Activated CD4-positive, alpha-beta T cell treated with anti-CD3 and anti-CD28 coated beads, Interleukin-2, amount 50 U/mL, for 1 hour (primary cell): ENCODE measurements around the gene GSG1L.
"Not testable (repeated sequence)": the region's sequence is repeated elsewhere in the genome, so short reads cannot be mapped to it uniquely, and the experiment has no call there.

Experiments
- DNase-seq: peaks from one replicate; pipeline ENCODE4 v3.0.0-alpha.2; 2020

The GSG1L gene

DNA sequence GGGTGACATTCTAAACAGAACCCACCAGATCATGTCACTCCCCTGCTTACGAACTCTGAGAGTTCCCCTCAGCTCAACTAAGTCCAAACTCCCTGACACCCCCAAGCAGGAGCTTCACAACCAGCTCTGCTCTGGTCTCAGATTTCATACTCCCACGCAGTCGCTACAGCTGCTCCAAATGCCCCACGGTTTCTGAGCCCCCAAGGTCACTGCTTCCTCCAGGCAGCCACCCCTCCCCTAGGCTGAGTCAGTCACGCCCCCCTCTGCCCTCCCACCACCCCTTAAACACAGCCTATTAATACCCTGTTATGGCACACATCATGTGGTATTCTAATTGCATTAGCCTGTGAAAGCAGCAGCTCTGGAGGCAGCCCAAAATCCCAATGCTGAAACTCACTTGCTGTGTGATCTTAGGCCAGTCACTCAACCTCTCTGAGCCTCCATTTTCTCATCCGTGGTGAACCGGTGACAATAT lies 51.5 kb downstream of the GSG1L start:
- no peak for DNase-seq

DNA sequence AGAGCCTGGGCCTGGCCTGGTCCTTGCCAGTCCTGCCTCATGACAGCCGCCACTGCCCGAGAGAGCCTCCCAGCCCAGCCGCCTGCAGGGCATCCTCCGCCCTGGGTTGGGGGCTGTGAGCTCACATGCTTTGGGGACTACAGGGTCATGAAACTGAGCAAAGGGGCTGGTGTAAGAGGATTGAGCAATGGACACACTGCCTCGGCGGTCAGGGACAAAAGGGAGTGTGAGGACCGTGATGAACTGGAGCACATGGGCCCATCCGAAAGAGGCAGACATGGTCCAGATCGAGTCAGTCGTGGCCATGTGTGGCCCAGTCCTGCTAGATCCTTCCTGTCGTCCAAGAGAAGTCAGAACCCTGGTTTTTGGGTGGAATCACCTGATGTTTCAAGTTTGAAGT lies 52.3 kb downstream of the GSG1L start:
- DNase-seq: no peak

DNA sequence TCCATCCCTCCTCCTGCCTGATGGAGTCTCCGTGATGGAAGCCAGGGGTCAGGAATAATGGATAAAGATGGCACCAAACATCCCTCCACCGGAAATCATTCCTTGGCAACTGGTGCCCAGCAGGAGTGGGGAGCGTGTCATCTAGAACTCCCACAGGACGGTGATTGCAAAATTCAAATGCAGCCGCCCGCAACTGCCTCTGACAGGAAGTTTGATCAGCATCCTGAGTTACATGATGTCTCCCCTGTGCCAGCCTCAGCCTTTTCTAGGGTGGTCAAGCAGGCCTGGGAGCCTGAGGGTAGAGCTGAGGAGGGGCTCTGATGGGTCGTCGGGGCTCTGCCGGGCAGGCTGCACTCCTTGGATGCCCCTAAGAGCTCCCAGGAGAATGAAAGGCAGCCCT lies 52.8 kb downstream of the GSG1L start:
- DNase-seq: no peak

DNA sequence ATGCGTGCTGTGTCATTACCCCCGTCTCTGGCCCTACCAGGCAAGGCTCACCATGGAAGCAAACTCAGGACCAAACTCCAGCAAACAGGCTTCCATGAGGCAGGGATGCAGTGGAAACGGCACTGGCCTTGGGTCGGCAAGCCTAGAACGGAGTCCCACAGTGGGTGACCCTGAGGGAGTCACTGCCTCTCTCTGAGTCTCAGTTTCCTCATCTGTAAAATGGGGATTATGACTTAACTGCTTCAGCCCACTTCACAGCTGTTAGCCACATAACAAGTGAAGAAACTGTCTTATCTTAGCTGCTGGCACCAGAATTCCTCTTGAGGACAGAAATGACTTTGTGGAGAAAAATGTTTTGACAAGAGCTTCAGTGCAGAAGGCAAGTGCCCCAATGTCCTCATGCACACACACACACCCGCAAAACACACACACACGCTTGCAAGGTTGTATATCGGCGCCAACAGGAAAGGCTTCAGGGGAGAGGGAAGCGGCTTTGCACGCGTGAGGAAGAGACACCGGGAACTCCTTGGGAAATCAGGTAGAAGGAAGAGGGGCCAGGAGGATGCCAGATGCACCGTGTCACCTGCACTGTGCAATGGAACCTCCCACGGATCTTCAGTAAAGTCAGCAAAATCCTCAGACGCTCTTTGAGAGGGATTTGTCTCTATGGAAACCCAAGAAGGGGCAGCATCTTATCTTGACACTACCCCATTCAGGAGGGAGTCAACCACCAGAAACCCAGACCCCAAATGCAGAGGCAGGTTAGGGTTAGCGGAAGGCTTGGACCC lies 53.7 kb downstream of the GSG1L start:
- no peak for DNase-seq

DNA sequence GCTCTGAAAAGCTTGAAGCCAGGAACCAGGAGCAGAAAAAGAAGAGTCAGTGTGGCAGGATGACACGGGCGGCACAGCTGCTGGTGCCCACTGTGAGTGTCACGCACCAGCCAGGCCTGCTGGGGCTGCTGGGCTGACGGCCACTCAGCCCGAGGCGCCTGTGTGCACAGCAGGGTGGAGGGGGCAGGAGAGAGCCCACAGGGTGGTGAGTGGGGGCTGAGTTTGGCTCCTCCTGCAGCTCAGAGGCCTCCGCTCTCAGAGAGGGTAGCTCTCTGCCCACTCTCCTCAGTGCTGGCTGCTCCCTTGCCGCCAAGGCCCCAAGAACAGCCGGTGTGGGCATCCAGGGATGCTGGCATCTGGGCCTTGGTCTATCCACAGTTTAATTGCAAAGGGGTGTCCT lies 59.6 kb downstream of the GSG1L start:
- DNase-seq: no peak

DNA sequence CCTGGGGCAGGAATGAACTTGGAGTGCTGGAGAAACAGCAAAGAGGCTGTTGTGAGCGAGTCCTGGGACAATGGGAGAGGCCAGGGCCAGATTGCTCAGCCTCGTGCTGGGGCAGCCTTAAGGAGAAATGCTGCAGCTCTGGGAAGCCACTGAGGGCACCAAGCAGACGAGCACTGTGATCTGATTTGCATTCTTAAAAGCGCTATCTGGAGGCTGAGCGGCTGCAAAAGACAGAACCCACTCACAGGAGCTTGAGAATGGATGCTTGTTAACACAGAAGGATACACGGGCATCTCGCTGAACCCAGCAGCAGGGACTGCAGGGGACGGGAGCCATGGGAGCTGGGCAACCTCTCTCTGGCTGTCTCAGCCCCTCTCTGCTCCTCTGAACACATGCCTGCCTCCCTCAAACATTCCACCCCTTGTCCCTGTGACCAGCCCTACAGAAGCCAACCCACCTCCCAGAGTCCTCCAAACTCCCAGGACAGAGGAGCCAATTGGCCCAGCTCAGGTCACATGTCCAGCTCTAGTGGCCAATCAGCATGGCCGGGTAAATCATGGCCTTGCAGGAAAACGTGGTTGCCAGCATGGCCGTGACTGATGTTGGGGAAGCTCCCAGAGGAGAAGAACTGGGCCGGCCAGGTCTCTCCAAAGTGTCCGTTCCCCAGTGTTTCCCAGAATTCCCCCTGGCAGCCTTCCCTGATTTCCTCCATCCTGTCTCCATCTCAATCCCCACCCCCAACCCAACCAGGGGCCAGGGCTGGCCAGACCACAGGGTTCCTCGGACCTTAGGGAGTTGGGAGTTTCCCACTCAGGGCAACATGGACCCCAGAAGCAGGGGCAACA lies 60.3 kb downstream of the GSG1L start:
- DNase-seq: no peak

DNA sequence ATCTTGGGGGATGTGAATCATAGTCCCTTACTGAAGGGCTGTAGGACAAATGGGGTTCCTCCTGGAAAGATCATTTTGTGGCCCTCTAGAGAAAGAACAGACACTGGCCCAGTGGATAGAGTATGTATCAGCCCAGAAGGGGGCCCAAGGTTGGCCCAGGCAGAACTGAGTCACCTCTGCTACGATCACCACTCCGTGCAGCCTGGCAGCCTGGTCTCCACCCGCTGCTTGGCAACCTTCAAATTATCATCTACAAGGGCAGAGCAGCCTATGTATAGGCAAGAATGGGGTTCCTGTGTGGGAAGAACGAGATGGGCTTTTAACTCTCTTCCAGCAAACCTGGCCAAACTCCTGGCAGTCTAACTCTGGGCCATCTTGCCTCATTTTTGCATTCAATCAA lies 61.9 kb downstream of the GSG1L start:
- DNase-seq: no peak

DNA sequence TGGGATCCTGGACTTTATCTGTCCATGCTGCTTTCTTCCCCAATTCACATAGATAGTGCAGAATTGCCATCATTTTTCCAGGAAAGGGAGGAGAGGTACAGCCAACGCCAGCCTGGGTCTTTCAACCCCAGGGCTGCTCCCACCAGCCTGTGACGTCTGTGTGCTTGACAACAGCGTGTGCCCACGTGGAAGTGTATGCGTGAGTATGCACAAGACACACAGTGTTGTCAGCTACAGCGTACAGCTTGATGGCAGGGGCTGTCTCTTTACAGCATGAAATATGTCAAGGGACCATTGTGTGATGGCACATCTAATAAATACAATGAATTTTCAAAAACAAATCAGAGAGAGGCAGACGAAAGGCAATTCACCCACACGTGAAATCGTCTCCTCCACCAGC lies 62.3 kb downstream of the GSG1L start:
- DNase-seq: no peak

DNA sequence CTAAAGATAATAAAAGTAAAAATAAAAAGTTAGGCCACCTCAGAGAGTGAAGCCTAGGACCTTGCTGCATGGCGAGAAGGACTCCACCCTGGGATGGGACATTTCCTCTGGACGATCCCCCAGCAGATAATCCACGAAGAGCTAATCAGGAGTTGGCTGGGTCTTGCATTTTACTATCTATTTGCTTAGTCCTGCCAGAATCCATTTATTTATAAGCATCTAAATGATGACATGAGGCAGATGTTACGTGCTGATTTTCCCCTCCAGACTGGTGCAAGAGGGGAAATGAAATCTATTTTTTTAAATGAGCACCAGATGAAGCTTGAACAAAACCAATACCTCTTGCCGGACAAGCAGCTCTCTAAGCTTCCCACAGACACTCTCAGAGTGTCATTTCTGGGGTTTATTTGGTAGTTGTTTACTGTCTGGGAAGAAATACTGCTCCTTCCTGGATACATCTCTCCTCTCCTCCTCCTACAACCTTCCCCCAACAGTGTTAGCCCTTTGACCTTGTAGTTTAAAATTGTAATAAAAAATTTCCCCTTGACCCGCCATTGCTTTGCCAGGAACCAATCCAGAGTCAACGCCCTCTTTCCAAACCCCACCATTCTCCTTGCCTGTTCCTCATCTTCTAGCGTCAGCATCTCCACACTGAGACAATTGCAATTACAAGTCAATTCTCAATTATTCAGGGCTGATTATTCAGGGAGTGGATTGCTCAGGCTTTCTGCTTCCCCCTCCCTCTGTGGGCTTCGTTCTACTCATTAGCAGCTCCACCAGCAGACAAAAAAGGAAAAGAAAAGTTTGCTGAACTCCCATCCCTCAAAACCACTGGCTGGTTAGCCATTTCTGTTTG lies 63.0 kb downstream of the GSG1L start:
- DNase-seq: no peak

DNA sequence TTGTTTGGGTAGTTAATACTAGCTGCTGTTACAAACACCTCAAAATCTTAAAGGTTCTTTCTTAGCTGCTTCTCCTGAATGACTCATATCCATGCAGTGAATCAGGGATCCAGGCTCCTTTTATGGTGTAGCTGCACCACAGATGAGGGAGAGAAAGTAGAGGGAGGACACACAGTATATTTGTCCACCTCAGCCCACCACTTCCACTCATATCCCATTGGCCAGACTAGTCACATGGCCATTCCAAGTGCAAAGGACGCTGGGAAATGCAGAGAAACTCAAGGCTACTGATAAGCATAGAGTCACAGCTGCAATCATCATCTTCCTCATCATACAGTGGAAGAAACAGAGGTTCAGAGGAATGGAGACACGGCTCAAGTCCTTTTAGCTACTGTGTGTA lies 63.8 kb downstream of the GSG1L start:
- no peak for DNase-seq

DNA sequence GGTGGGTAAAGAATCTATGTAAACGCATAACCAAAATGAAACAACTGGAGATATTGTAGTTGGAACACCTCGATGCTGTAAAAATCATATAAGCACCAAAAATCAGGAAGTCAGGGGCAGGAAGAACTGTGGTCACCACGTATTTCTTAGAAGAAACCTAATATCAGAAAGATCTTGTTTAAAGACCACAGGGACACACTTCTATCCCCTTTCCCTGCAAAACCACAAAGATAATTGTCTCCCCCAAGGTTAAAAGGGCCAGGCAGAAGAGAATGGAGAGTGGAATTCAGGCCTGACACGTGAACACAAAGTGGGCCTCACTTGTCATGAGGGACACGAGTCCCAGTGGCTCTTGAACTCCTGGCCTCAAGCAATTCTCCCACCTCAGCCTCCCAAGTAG lies 68.1 kb downstream of the GSG1L start:
- DNase-seq: no peak

DNA sequence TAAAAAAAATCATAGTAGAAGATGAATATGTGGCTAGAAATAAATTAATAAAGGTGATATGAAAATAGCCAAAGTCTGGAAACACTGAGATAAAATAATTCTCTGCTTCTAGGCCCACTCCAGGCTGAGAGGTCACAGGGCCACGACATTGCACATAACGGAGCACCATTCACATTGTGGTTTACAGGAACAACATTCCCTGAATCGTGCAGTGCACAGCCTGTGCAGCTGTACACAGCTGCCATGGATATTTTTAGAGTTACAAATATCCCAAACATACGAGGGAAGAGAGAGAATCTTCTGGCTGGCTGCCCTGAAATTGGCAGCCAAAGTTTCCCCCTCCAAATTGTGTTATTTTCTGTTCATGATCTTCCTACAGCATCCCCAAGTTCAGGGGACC lies 68.8 kb downstream of the GSG1L start:
- no peak for DNase-seq

DNA sequence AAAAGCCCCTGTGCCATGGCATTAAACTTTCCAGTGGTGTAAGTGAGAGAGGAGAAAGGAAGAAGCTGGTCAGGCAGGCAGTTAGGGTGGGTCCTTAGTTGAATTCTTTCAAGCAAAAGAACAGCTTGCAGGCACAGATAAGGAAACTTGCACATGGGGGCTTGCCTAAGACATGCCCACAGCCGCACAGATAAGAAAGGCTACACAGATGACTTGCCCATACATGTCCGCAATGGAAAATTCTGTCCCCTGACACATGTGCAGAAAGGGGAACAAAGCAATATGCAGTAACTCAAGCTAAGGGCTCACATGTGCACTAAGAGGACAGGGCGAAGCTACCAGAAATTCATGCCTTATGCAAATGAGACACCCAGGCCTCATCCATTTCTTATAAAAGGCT lies 69.9 kb downstream of the GSG1L start:
- DNase-seq: no peak

DNA sequence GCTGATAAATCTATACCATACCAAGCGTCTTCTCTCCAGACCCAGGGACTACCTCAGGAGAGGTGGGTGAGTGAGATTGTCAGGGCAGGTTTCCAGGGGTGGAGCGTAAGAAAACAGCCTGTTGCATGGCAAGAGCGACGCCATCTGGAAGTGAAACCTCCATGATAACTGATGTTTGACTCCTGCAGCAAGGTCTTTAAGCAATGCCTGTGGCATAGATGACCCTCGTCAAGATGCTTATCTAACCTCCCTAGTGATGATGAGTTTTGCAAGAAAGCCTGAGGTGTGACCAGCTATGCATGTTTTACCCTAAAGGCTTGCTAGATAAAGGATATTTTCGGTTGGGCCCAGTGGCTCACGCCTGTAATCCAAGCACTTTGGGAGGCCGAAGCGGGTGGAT lies 71.6 kb downstream of the GSG1L start:
- no peak for DNase-seq

DNA sequence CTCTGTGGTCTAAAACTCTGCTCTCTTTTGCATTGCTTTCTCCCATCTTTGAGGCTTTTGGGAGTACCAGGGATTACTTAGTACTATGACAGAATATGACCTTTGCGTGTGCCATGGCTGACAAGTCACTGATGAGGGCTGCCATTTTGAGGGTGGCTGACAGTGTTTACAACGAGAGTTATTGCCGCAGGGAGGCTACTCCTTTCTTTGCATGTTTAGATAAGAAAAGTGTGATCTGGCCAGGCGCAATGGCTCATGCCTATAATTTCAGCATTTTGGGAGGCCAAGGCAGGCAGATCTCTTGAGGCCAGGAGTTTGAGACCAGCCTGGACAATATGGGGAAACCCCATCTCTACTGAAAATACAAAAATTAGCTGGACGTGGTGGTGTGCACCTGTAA lies 77.5 kb downstream of the GSG1L start:
- DNase-seq: no peak

DNA sequence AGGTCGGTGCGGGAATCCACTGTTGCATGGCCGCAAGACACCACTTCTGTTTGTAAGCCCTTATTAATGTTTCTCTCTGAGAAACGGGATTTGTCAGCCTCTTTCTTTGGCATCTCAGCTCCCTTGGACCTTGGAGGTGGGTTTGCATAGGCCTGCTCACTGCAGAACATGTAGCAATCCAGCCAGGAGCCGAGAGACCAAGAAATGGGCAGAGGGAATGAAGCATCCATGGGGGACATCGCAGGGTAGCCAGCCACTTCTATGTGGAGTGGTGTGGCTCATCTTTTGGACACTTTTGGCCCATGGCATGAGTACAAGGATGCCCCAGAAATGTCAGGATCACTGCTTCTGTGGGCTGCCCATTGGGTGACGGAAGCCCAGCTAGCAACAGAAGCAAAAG lies 79.4 kb downstream of the GSG1L start:
- DNase-seq: no peak

DNA sequence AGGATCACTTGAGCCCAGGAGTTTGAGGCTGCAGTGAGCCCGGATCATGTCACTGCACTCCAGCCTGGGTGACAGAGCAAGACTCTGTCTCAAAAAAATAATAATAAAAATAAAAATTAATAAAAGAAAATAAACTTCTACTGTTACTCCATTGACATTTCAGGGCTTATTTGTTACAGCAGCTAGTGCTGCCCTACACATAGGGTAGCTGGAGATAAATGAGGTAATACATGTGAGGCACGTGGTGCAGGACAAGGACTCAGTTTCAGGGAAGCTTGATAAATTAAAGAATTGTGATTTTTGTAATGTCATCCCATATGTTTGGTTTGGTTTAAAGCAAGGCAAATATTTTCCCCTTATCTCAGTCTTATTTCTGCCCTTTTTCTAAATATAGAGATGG lies 80.3 kb downstream of the GSG1L start:
- DNase-seq: no peak

DNA sequence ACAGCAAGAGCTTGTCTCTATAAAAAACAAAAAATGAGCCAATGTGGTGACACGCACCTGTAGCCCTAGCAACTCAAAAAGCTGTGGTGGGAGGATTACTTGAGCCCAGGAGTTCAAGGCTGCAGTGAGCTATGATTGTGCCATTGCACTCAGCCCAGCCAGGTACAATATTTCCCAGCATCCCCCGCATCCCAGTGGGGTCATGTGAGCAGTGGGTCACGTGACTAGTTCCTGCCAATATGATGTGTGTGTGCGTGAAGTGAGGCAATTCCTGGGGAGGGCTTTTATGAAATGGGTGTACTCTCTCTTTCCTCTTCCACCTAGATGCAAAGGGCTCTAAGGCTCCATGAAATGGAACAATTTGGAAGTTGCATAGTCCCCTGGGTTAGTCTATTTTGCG lies 81.3 kb downstream of the GSG1L start:
- DNase-seq: no peak

DNA sequence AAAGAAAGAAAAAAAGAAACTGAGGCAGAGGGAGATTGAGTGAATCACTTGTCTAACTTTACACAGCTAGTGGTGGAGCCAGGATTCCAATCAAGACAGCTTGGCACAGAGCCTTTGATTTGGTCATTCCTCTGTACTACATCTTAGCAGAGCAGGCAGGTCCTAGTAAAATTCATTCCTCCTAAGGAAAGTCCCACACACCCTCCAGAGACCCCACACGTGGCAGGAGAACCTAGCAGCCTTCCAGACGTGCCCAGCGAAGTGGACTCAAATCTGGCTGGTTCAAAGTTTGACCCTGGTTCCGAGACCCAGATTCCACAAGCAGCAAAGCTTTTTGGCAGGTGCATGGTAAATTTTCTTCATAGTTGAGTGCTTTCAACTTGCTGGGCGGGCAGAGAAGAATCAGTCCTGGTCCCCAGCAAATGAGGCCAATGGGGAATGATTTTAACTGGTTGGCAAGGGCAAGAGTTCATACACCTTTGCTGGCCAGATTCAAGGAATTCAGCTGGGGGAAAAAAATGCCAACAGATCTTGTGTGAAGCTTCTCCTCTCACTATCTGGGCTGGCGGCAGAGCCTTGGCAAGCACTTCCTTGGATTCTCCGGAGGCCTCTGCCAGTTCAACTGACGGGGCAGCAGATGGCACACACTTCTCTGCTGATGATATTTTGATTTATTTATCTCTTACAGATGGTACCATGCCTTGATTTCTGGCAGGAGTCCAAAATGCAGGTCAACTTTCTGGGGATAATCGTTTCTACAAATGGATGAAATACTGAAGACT lies 82.4 kb downstream of the GSG1L start:
- DNase-seq: no peak

DNA sequence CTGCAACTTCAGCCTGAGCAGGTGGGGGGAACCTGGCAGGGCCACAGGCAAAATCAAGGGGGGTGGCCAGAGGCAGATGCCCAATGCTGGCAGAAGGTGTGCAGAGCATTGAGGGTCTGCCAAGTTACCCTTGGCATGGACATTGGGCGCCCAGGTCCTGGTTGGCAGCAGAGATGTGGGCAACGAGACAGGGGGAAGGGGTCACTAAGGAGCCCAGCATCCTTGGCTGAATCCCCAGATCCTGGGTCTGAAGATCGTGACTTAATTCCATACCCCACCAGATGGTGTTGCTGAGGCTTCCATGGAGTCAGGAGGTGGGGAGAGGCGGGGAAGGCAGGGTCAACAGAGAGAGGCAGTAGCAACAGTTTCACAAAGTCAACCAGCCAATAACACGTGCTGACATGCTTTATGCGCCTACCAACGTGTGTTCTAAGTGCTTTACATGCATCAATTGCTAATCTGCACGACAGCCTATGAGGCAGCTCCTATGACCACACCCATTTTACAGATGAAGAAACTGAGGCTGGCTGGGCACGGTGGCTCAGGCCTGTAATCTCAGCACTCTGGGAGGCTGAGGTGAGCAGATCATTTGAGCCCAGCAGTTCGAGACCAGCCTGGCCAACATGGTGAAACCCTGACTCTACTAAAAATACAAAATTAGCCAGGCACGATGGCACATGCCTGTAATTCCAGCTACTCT lies 83.3 kb downstream of the GSG1L start:
- no peak for DNase-seq

DNA sequence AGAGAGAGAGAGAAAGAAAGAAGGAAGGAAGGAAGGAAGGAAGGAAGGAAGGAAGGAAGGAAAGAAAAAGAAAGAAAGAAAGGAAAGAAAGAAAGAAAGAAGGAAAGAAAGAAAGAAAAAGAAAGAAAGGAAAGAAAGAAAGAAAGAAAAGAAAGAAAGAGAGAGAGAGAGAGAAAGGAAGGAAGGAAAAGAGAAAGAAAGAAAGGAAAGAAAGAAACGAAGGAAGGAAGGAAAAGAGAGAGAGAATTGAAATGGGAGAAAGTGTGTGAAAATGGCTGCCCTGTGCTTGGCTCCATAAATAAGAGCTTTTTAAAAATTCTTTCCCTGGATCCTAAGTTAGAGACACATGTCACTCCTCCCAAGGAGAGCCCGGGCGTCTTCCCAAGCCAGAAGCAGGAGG lies 83.8 kb downstream of the GSG1L start:
- DNase-seq: not testable (repeated sequence)

DNA sequence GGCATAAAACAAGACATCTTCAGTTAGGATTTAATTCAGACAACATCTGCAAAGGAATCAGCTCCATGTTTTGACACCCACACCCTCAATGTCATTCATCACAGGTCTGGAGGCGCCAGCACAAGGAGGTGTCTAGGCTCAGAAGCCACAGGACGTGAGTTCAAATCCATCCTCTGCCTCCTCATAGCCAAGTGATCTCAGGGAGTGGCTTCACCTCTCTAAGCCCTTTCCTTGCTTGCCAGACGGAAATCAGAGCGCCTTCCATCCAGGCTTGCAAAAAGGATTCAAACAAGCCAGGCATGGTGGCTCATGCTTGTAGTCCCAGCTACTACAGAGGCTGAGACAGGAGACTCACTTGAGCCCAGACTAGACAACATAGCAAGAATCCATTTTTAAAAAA lies 84.6 kb downstream of the GSG1L start:
- no peak for DNase-seq
